Glutamatergic neuron (in vitro differentiated cells): ENCODE data around the gene NLGN4Y. TPM values are rescaled to one million over a fixed set of nuclear protein-coding genes. Genes with fewer than 3 reads are reported as not detected.

Experiments used
- DNase-seq: peaks from one replicate; pipeline ENCODE4 v3.0.0; 2022
- H3K27ac Mint-ChIP-seq: one replicate; pipeline ENCODE4 v1.8.0; 2020; ENCODE audit warnings: mild to moderate bottlenecking, mixed read lengths, inconsistent platforms; ENCODE audit not compliant: unreplicated experiment
- H3K27me3 Mint-ChIP-seq: one replicate; pipeline ENCODE4 v1.8.0; 2020; ENCODE audit warnings: mild to moderate bottlenecking, moderate library complexity, mixed read lengths, inconsistent platforms; ENCODE audit not compliant: unreplicated experiment
- H3K36me3 Mint-ChIP-seq: one replicate; pipeline ENCODE4 v1.8.0; 2020; ENCODE audit warnings: mild to moderate bottlenecking, mixed read lengths, inconsistent platforms; ENCODE audit not compliant: unreplicated experiment
- H3K4me1 Mint-ChIP-seq: one replicate; pipeline ENCODE4 v1.8.0; 2020; ENCODE audit warnings: mild to moderate bottlenecking, low read depth, mixed read lengths, inconsistent platforms; ENCODE audit not compliant: unreplicated experiment
- H3K4me3 Mint-ChIP-seq: one replicate; pipeline ENCODE4 v1.8.0; 2020; ENCODE audit warnings: mild to moderate bottlenecking, mixed read lengths, inconsistent platforms; ENCODE audit not compliant: unreplicated experiment
- H3K9me3 Mint-ChIP-seq: one replicate; pipeline ENCODE4 v1.8.0; 2020; ENCODE audit warnings: mild to moderate bottlenecking, moderate library complexity, mixed read lengths, inconsistent platforms; ENCODE audit not compliant: unreplicated experiment
- total RNA-seq: library from RNA; stranded (reverse); fragmentation: NEBNext Ultra II Directional; extraction: Animal tissue kit (Norgen Biotek cat#: 25700); gene quantifications from one replicate; pipeline ENCODE4 v1.2.1, GENCODE V29; 2021; ENCODE audit not compliant: unreplicated experiment
- TF ChIP-seq, protein P1 (sequence below): fragments of 200-600 bp; sonication (generic); IDR thresholded peaks from one replicate; pipeline ENCODE4 v1.5.0; 2021; ENCODE audit not compliant: partially characterized antibody, unreplicated experiment

NLGN4Y gene
- total RNA-seq, 1 donor from 2014 or later, result 16.5 TPM

DNA sequence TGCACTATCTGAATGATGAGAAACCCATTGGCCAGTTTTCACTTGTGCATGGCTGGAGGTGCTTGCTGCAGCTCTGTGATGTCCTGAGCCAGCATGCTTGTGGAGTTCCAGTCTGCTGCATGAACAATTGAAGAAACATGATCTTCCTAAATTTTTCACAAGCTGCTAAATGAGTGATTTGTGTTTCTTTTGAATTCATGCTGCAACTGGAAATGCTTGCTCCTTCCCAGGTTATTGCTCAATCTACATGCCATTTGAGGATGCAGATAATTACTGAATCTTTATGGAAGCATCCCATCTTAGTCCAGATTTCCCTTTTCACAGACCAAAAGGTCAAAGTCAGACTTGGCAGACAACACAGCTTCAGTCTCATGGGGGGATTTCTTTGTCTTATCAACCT is 170.2 kb downstream of the NLGN4Y start:
- no peaks in the 10 kb centered on the region for H3K9me3 Mint-ChIP-seq
- DNase-seq, result no peak
- no peak overlapping the region for H3K27ac Mint-ChIP-seq
- H3K27me3 Mint-ChIP-seq, result no peaks in the 10 kb centered on the region
- no peaks in the 10 kb centered on the region for H3K36me3 Mint-ChIP-seq
- no peak overlapping the region for H3K4me3 Mint-ChIP-seq
- no peaks in the 10 kb centered on the region for H3K4me1 Mint-ChIP-seq
- TF ChIP-seq, protein P1, sequence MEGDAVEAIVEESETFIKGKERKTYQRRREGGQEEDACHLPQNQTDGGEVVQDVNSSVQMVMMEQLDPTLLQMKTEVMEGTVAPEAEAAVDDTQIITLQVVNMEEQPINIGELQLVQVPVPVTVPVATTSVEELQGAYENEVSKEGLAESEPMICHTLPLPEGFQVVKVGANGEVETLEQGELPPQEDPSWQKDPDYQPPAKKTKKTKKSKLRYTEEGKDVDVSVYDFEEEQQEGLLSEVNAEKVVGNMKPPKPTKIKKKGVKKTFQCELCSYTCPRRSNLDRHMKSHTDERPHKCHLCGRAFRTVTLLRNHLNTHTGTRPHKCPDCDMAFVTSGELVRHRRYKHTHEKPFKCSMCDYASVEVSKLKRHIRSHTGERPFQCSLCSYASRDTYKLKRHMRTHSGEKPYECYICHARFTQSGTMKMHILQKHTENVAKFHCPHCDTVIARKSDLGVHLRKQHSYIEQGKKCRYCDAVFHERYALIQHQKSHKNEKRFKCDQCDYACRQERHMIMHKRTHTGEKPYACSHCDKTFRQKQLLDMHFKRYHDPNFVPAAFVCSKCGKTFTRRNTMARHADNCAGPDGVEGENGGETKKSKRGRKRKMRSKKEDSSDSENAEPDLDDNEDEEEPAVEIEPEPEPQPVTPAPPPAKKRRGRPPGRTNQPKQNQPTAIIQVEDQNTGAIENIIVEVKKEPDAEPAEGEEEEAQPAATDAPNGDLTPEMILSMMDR, result no peak

- Mint-ChIP-seq H3K4me1 (no peaks in the 10 kb centered on the region), H3K36me3 (no peaks in the 10 kb centered on the region)
Observed at GRCh38 chrY:14708158-14708557, 183.8 kb downstream of the NLGN4Y start.

GRCh38 chrY:14741596-14741995 is 217.3 kb downstream of the NLGN4Y start:
- no peaks in the 10 kb centered on the region for H3K27me3 Mint-ChIP-seq
- peaks cover 4% of the 10 kb centered on the region for H3K4me1 Mint-ChIP-seq
- no peak overlapping the region for H3K4me3 Mint-ChIP-seq

More at GRCh38 chrY:14708158-14708557, 183.8 kb downstream of the NLGN4Y start:
- DNase-seq, result no peak
- no peaks in the 10 kb centered on the region for H3K9me3 Mint-ChIP-seq
- no peak overlapping the region for H3K4me3 Mint-ChIP-seq
- TF ChIP-seq, protein P1, result no peak
- H3K27me3 Mint-ChIP-seq, result no peaks in the 10 kb centered on the region
- H3K27ac Mint-ChIP-seq, result no peak overlapping the region

GRCh38 chrY:14748329-14748728 is 224.0 kb downstream of the NLGN4Y start:
- TF ChIP-seq, protein P1, result no peak
- H3K27me3 Mint-ChIP-seq, result no peaks in the 10 kb centered on the region
- H3K27ac Mint-ChIP-seq, result no peak overlapping the region

More at GRCh38 chrY:14741596-14741995, 217.3 kb downstream of the NLGN4Y start:
- Mint-ChIP-seq H3K36me3 (no peaks in the 10 kb centered on the region), H3K27ac (no peak overlapping the region), H3K9me3 (no peaks in the 10 kb centered on the region)
- TF ChIP-seq, protein P1, result no peak
- no peak for DNase-seq

DNA sequence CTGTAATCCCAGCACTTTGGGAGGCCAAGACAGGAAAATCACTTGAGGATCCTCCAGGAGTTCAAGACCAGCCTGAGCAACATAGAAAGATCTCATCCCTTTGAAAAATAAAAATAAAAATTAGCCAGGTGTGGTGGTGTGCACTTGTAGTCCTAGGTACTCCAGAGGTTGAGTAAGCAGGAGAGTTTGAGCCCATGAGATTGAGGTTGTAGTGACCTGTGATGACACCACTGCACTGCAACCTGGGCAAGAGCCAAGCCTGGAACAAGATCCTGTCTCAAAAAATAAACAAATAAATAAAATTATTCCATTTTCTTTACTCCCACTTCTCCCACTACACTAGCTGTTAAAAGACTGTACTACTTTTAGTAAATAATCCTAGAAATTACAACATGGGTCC is 231.2 kb downstream of the NLGN4Y start:
- Mint-ChIP-seq H3K27ac (no peak overlapping the region), H3K36me3 (no peaks in the 10 kb centered on the region), H3K9me3 (no peaks in the 10 kb centered on the region), H3K4me3 (no peak overlapping the region), H3K4me1 (no peaks in the 10 kb centered on the region), H3K27me3 (no peaks in the 10 kb centered on the region)
- TF ChIP-seq, protein P1, result no peak
- no peak for DNase-seq

More at GRCh38 chrY:14748329-14748728, 224.0 kb downstream of the NLGN4Y start:
- Mint-ChIP-seq H3K36me3 (no peaks in the 10 kb centered on the region), H3K4me1 (peaks cover 8% of the 10 kb centered on the region), H3K9me3 (no peaks in the 10 kb centered on the region), H3K4me3 (no peak overlapping the region)
- no peak for DNase-seq
